Activated T-cell treated with anti-CD3 and anti-CD28 coated beads, Interleukin-2, amount 50 U/mL, for 72 hours (primary cell): ENCODE data around the gene PYGO1. TPM values are rescaled to one million over a fixed set of nuclear protein-coding genes. Genes with fewer than 3 reads are reported as not detected.

Experiments used
- total RNA-seq, 2 donors: library from RNA; stranded (reverse); gene quantifications; one replicate each; pipeline ENCODE4 v1.2.3, GENCODE V29; 2022

Gene PYGO1
- total RNA-seq, 2 donors from 2014 or later = not detected

Other genes starting within 250 kb of the PYGO1 start
- gene CCPG1, start 180.0 kb downstream of the PYGO1 start, total RNA-seq = 10 to 100 TPM; 34.0 to 43.1 TPM
- gene PIERCE2, start 179.8 kb downstream of the PYGO1 start, total RNA-seq = under 1 TPM in 1 of 2 donors, not detected in 1; 0.69 TPM
- under 1 TPM; 0.50 to 0.76 TPM for gene DNAAF4, start 80.1 kb downstream of the PYGO1 start, total RNA-seq
- gene PRTG, start 154.8 kb upstream of the PYGO1 start, total RNA-seq = under 1 TPM in 1 of 2 donors, not detected in 1; 0.25 TPM